GM23248 (cell line): Measurements from ENCODE around the gene TRIM26.

ENCODE experiments used
- EZH2 ChIP-seq: fragments of 200-600 bp; sonication (generic); IDR thresholded peaks from 2 replicates; pipeline ENCODE4 v1.6.1; 2018; ENCODE audit warnings: antibody characterized with exemption, mild to moderate bottlenecking; ENCODE audit not compliant: insufficient read depth, poor library complexity, severe bottlenecking
- EZH2phosphoT487 ChIP-seq: fragments of 200-600 bp; sonication (generic); IDR thresholded peaks from 2 replicates; pipeline ENCODE4 v1.6.1; 2018; ENCODE audit warnings: antibody characterized with exemption, moderate library complexity, mild to moderate bottlenecking, low read depth; ENCODE audit not compliant: insufficient read depth

- no peak for TF ChIP-seq EZH2phosphoT487
- no peak for TF ChIP-seq EZH2
Measured at GRCh38 chr6:30178837-30179236, 34.4 kb downstream of the TRIM26 start.
